GM13977 (cell line): ENCODE measurements around the gene CCDC106.

Experiments used
- DNase-seq: peaks from one replicate; pipeline ENCODE4 v3.0.0; 2012; ENCODE audit warnings: low spot score
- CTCF ChIP-seq: IDR thresholded peaks from 2 replicates; pipeline ENCODE4 v1.5.1; 2012; ENCODE audit warnings: mild to moderate bottlenecking, control low read depth; ENCODE audit not compliant: insufficient read depth; ENCODE audit errors: extremely low read depth, missing control alignments
- in situ Hi-C: fragments of 300-500 bp; cut with MboI; formaldehyde crosslinking; loops from one replicate; pipeline ENCODE4 v1.12.0; 2022; ENCODE audit warnings: low sequenced_read_pairs, low pct_unique_long_range_greater_than_20kb, mixed read lengths, inconsistent platforms; ENCODE audit not compliant: unreplicated experiment

CCDC106 gene

GRCh38 chr19:55618426-55618825 is 29.6 kb upstream of the CCDC106 start:
- in situ Hi-C loops: loop anchor here (25.0 kb wide), 1 partner anchor 1156 kb away; the partner anchor contains the start of genes CDC42EP5 and LENG9

DNA sequence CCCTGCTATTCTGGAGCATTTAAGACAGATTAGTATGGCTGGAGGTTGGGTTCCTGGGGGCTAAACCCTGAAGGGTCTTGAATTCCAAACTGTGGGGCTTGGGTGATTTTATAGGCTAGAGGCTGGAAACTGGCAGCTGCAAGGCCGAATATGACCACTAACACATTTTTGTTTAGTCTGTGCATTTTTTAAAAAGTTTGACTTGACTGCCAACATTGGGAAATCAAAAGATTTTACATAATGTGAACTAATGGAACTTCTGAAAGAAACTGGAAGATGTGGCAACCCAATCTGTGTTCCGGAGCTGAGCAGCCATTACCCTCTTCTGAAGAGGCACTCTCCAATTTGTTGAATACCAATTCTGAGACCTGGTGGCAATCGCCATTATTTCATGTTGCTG is 28.7 kb upstream of the CCDC106 start:
- TF ChIP-seq CTCF: no peak
- in situ Hi-C loops: loop anchor here (25.0 kb wide), 1 partner anchor 1157 kb away; the partner anchor contains the start of genes CDC42EP5 and LENG9
- DNase-seq: no peak

More at GRCh38 chr19:55618426-55618825, 29.6 kb upstream of the CCDC106 start:
- no peak for DNase-seq
- TF ChIP-seq CTCF: no peak

DNA sequence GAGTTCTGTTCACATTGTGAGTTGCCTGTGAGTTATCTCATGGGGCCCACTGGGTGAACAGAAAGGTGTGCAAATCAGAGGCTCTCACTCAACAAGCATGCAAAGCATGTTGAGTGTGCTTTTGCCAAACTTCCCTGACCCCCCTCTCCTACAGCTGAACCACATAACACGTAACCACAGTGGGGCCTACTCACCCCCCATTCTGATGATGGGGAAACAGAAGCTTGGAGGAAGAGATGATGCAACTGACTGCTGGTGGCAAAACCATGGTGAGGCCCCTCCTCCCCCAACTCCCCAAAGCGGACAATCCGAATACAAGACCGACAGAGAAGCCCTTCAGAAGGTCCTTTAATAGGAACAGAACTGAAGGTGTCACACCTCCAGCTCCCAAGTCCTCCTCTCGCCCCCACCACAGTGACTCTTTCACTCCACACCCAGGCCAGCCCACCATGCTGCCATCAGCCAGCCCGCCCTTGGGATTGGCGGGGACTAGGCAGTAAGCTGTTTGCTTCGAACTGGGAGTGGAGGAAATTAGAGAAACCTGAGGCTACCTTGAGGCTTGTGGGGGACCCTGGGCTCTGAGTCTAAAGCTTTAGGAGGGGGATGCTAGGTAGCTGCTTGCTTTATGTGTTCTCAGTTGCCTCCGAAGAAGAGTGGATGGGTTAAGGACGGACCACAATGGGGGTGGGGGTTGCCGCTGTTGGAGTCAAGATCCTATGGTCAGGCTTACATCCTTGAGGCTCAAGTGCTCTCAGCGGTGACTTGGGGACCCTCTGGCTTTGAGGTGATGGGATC is 27.4 kb upstream of the CCDC106 start:
- in situ Hi-C loops: loop anchor here (25.0 kb wide), 1 partner anchor 1158 kb away; the partner anchor contains the start of genes CDC42EP5 and LENG9
- TF ChIP-seq CTCF: no peak
- no peak for DNase-seq

DNA sequence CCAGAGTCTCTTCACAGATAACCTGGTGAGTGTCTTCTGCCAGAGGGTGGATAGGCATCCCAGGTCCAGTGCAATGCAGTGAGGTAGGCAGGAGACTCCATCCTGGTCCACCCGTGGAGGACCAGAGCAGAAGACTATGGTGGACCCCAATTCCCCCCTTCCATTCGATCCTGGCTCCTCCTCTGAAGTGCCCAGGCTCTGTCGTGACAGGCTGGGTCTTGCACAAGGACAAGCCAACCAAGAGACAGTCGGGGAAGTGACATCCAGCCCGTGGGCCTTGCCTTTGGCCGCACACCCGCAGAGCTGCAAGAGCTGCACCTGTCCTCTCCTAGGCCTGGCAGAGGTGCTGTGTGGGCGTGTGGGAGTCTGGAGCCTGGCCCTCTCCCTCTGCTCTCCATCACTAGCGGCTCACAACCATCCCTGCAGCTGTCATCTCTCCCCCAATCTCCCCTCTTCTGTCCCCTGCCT is 26.8 kb upstream of the CCDC106 start:
- TF ChIP-seq CTCF: no peak
- no peak for DNase-seq
- in situ Hi-C loops: loop anchor here (25.0 kb wide), 1 partner anchor 1159 kb away; the partner anchor contains the start of genes CDC42EP5 and LENG9

DNA sequence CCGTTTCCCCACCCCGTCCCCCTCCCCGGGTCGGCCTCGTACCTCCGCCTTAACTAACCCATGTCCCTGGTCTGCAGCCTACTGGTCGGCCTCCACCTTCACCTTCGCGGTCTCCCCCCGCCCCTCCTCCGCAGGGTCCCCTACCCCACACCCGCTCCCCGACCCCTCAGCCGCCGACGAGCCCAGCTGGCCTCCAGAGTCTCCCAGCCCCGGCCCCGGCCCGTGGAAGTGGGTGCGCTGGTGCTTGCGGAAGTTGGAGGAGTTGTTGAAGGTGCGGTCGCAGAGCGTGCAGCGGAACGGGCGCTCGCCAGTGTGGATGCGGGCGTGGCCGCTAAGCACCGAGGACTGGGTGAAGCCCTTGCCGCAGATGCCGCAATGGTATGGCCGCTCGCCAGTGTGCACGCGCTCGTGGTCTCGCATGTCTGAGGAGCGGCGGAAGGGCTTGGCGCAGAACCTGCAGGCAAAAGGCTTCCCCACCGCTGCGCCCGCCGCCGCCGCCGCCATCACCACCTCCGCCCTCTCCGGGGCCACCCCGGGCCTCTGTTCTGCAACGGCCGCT is 26.3 kb upstream of the CCDC106 start:
- DNase-seq: no peak
- no peak for TF ChIP-seq CTCF
- in situ Hi-C loops: loop anchor here (25.0 kb wide), 1 partner anchor 1159 kb away; the partner anchor contains the start of genes CDC42EP5 and LENG9

GRCh38 chr19:55622242-55622969 is 25.6 kb upstream of the CCDC106 start:
- in situ Hi-C loops: loop anchor here (25.0 kb wide), 1 partner anchor 1160 kb away; the partner anchor contains the start of genes CDC42EP5 and LENG9
- no peak for DNase-seq
- no peak for TF ChIP-seq CTCF
